HEK293T (cell line): ENCODE data around the gene CLRN1.

Experiments
- BHLHE40 ChIP-seq: fragments of 450-650 bp; IDR thresholded peaks from 2 replicates; pipeline ENCODE4 v1.6.1; 2016; ENCODE audit warnings: mild to moderate bottlenecking, moderate library complexity, borderline replicate concordance
- ELF4 ChIP-seq: fragments of 450-650 bp; IDR thresholded peaks from 2 replicates; pipeline ENCODE4 v1.6.1; 2017; ENCODE audit warnings: antibody characterized with exemption
- FOXA1 ChIP-seq: fragments of 450-650 bp; IDR thresholded peaks from 2 replicates; pipeline ENCODE4 v1.6.1; 2016; ENCODE audit warnings: mild to moderate bottlenecking
- FOXK2 ChIP-seq: fragments of 450-650 bp; IDR thresholded peaks from 2 replicates; pipeline ENCODE4 v1.6.1; 2016; ENCODE audit warnings: mild to moderate bottlenecking
- FOXM1 ChIP-seq: fragments of 450-650 bp; IDR thresholded peaks from 2 replicates; pipeline ENCODE4 v1.6.1; 2017; ENCODE audit warnings: mild to moderate bottlenecking, borderline replicate concordance
- HDGF ChIP-seq: fragments of 450-650 bp; IDR thresholded peaks from 2 replicates; pipeline ENCODE4 v1.6.1; 2017; ENCODE audit warnings: antibody characterized with exemption, borderline replicate concordance
- L3MBTL2 ChIP-seq: fragments of 450-650 bp; conservative IDR thresholded peaks from 2 replicates; pipeline ENCODE4 v1.6.1; 2016; ENCODE audit warnings: mild to moderate bottlenecking
- LEF1 ChIP-seq: fragments of 450-650 bp; IDR thresholded peaks from 2 replicates; pipeline ENCODE4 v1.6.1; 2017; ENCODE audit warnings: mild to moderate bottlenecking, borderline replicate concordance
- NFRKB ChIP-seq: fragments of 450-650 bp; IDR thresholded peaks from 2 replicates; pipeline ENCODE4 v1.6.1; 2016; ENCODE audit warnings: mild to moderate bottlenecking, moderate library complexity
- SP1 ChIP-seq: fragments of 450-650 bp; IDR thresholded peaks from 2 replicates; pipeline ENCODE4 v1.6.1; 2017
- SUZ12 ChIP-seq: fragments of 450-650 bp; IDR thresholded peaks from 2 replicates; pipeline ENCODE4 v1.6.1; 2016; ENCODE audit warnings: mild to moderate bottlenecking
- TARDBP ChIP-seq: fragments of 450-650 bp; IDR thresholded peaks from 2 replicates; pipeline ENCODE4 v1.6.1; 2016
- ZNF384 ChIP-seq: fragments of 450-650 bp; IDR thresholded peaks from 2 replicates; pipeline ENCODE4 v1.6.1; 2016
- TF ChIP-seq, protein P1 (sequence below): fragments of 450-650 bp; IDR thresholded peaks from 2 replicates; pipeline ENCODE4 v1.6.1; 2016

DNA sequence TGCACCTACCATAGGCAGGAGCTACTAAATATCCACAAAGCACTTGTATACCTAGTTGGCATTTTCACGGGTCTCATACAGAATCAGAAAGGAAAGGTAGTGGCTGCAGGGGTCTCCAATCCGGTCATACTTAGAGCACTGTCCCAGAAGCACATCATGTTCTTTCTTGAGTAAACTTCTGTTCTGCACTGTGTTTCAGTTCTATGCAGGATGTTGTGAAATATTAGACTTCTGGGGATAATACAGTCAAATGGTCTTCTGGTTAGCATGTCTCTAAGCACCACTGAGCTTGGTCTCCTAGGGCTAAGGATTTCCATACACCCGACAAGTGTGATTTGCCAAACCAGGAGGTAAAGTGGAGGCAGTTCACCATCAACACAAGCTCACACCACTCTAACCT is 95.2 kb downstream of the CLRN1 start:
- TF ChIP-seq SP1 (no peak), BHLHE40 (no peak), L3MBTL2 (no peak), SUZ12 (no peak), HDGF (no peak), FOXM1 (no peak), LEF1 (no peak), TARDBP (no peak), NFRKB (no peak), ELF4 (no peak), ZNF384 (no peak), FOXA1 (no peak), FOXK2 (no peak)
- TF ChIP-seq, protein P1, sequence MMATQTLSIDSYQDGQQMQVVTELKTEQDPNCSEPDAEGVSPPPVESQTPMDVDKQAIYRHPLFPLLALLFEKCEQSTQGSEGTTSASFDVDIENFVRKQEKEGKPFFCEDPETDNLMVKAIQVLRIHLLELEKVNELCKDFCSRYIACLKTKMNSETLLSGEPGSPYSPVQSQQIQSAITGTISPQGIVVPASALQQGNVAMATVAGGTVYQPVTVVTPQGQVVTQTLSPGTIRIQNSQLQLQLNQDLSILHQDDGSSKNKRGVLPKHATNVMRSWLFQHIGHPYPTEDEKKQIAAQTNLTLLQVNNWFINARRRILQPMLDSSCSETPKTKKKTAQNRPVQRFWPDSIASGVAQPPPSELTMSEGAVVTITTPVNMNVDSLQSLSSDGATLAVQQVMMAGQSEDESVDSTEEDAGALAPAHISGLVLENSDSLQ, result no peak
